Pancreas (tissue), 10 donors: ENCODE results near the gene MIB1. TPM values are rescaled to one million over a fixed set of nuclear protein-coding genes. Genes with fewer than 3 reads are reported as not detected.
A peak's percentile ranks its signal among the peaks of the same experiment; 100 is the strongest.

ENCODE experiments used
- ATAC-seq, 4 donors: fragments of 200-7000 bp; cut with Tn5 transposase; one replicate each; pipeline versions ENCODE4 v1.8.0 to v1.9.1; 2020; ENCODE audit warnings: mild to moderate bottlenecking in 4 of 4, moderate library complexity in 4 of 4
- DNase-seq, 6 donors: peaks; one replicate each; pipeline ENCODE4 v3.0.0-alpha.2; 2020
- FAIRE-seq: peaks from 2 replicates; lab custom pipeline; 2012; peaks lifted over from hg19 to GRCh38; lab: Jason Lieb, UNC
- H3K27ac ChIP-seq, 4 donors: fragments of 200-600 bp; sonication (generic); 1 replicate in 3 of 4; 2 replicates in 1 of 4; pipeline versions ENCODE4 v1.5.0 to v1.8.0; 2020
- H3K27me3 ChIP-seq, 4 donors: fragments of 200-600 bp; one replicate each; pipeline ENCODE4 v1.8.0; 2021
- H3K36me3 ChIP-seq, 3 donors: fragments of 200-600 bp; sonication (generic) in 1 of 3; one replicate each; pipeline versions ENCODE4 v1.5.0 to v1.8.0; 2020 to 2021
- H3K4me1 ChIP-seq, 3 donors: fragments of 200-600 bp; one replicate each; pipeline ENCODE4 v1.8.0; 2021
- H3K4me3 ChIP-seq, 4 donors: fragments of 200-600 bp; sonication (generic) in 2 of 4; one replicate each; pipeline versions ENCODE4 v1.5.0 to v1.8.0; 2020 to 2021
- H3K9me3 ChIP-seq, 4 donors: fragments of 200-600 bp; one replicate each; pipeline ENCODE4 v1.8.0; 2021
- WGBS, 2 donors: extraction: QIAGEN DNeasy Blood & Tissue Kit; methylation state at CpG; one replicate each; pipeline ENCODE4 v1.1.7; 2013; 5-methylcytosine and 5-hydroxymethylcytosine counted together
- intact Hi-C, 3 donors: fragments of 100-400 bp; cut with DNase I; formaldehyde crosslinking; loops; one replicate each; pipeline versions ENCODE4 v1.11.1 to v1.14.2; 2022
- polyA plus RNA-seq, 2 donors: library from polyadenylated mRNA; stranded (reverse); fragments of 200-250 nt; gene quantifications; one replicate each; pipeline ENCODE4 v1.2.3, GENCODE V29; 2013
- total RNA-seq, 6 donors: library from RNA; stranded (reverse); fragmentation: NEBNext Ultra II Directional in 4 of 6; extraction: Animal tissue kit (Norgen Biotek cat#: 25700) in 4 of 6; gene quantifications; one replicate each; pipeline versions ENCODE4 v1.2.1 to v1.2.4, GENCODE V29; 2021 to 2023
- TF ChIP-seq, protein P1 (sequence below), 4 donors: fragments of 200-600 bp; sonication (generic) in 3 of 4; IDR thresholded peaks; one replicate each; pipeline versions ENCODE4 v1.5.0 to v1.8.0; 2021; ENCODE audit warnings: antibody characterized with exemption in 4 of 4
- donor health status: healthy with polysubstance abuse.
- donor health status: DM: no; HTN: no; CAD: no; lungs with moderate emphysema.
- donor health status: DM: no; HTN: no; CAD: no.
- donor health status: control.
- donor health status: control.
- donor health status: Bipolar disorder and iron deficiency.
- donor health status: DM: yes; HTN: yes; CAD: no.
- donor health status: DM: no; HTN: no; CAD: no.
- donor health status: DM: no; HTN: no; CAD: no.
- donor health status: DM: yes; HTN: yes; CAD: no.

Gene MIB1
- total and polyA plus RNA-seq, 8 donors, result 2.9 to 23.9 (median 17.9) TPM

- ATAC-seq, result no peak
- H3K27ac ChIP-seq, result no peak overlapping the region
- WGBS, 2 donors, result 84 to 91% methylated on average over 3 of the region's 3 CpGs
Measured at GRCh38 chr18:21823848-21824247, 83.3 kb downstream of the MIB1 start.

GRCh38 chr18:21826196-21826595 is 85.6 kb downstream of the MIB1 start:
- WGBS, 2 donors, result 31 to 36% methylated on average over 3 of the region's 3 CpGs
- no peaks in the 10 kb centered on the region for H3K27me3 ChIP-seq
- peak; percentile 52 to 83 (median 65) for ATAC-seq
- FAIRE-seq, result no peak
- H3K4me3 ChIP-seq, result no peak overlapping the region
- no peaks in the 10 kb centered on the region for H3K9me3 ChIP-seq
- intact Hi-C loops, result no loop called here
- H3K4me1 ChIP-seq, result peaks cover 0 to 12% (median 7%) of the 10 kb centered on the region in 3 donors
- no peak for DNase-seq
- no peaks in the 10 kb centered on the region for H3K36me3 ChIP-seq
- TF ChIP-seq, protein P1, sequence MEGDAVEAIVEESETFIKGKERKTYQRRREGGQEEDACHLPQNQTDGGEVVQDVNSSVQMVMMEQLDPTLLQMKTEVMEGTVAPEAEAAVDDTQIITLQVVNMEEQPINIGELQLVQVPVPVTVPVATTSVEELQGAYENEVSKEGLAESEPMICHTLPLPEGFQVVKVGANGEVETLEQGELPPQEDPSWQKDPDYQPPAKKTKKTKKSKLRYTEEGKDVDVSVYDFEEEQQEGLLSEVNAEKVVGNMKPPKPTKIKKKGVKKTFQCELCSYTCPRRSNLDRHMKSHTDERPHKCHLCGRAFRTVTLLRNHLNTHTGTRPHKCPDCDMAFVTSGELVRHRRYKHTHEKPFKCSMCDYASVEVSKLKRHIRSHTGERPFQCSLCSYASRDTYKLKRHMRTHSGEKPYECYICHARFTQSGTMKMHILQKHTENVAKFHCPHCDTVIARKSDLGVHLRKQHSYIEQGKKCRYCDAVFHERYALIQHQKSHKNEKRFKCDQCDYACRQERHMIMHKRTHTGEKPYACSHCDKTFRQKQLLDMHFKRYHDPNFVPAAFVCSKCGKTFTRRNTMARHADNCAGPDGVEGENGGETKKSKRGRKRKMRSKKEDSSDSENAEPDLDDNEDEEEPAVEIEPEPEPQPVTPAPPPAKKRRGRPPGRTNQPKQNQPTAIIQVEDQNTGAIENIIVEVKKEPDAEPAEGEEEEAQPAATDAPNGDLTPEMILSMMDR (IDR thresholded peaks at IDR 0.05), result no peak
- H3K27ac ChIP-seq, result no peak overlapping the region

More at GRCh38 chr18:21823848-21824247, 83.3 kb downstream of the MIB1 start:
- no peaks in the 10 kb centered on the region for H3K9me3 ChIP-seq
- TF ChIP-seq, protein P1 (IDR thresholded peaks at IDR 0.05), result no peak
- no peaks in the 10 kb centered on the region for H3K27me3 ChIP-seq
- FAIRE-seq (no peak), DNase-seq (no peak)
- H3K4me1 ChIP-seq, result peaks cover 0 to 12% (median 7%) of the 10 kb centered on the region in 3 donors
- intact Hi-C loops, result no loop called here
- H3K4me3 ChIP-seq, result no peak overlapping the region
- H3K36me3 ChIP-seq, result peaks cover 0 to 7% (median 0%) of the 10 kb centered on the region in 3 donors

DNA sequence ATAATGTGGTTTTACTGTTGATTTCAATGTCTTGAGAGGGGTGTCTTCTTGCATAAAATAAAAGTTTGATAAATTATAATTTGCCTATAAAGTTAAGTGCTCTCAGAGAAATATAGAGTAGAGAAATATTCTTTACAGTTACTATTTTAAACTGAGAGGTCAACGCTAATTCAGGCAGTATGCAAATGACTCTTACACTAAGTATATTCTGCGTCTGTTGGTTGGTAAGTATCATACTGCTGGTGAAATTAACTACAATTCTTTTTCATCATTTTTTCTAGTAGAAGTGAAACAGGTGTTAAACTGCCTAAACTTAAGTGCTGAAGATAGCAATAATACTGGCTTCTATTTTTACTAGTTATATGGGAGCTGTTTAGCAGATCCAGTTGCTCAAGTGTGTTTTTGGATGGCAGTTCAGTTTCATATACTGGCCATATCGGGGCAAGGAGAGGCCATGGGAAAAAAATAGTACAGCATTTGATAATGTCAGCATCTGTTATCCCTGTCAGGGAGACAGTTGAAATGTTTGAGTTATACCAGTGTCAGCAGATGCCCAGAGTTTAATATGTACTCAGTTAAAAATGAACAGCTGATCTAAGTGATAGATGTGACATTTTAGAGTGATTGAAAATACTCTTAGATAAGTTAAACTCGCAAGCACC is 86.2 kb downstream of the MIB1 start:
- Histone ChIP-seq H3K9me3 (no peaks in the 10 kb centered on the region), H3K4me1 (peaks cover 0 to 12% (median 7%) of the 10 kb centered on the region in 3 donors), H3K4me3 (no peak overlapping the region), H3K27me3 (no peaks in the 10 kb centered on the region), H3K27ac (no peak overlapping the region), H3K36me3 (no peaks in the 10 kb centered on the region)
- WGBS, 2 donors, result 52 to 59% methylated on average over 4 of the region's 4 CpGs
- ATAC-seq (peak in 1 of 4 donors; percentile 12), DNase-seq (no peak), FAIRE-seq (no peak)
- intact Hi-C loops, result no loop called here
- TF ChIP-seq, protein P1 (IDR thresholded peaks at IDR 0.05), result no peak

DNA sequence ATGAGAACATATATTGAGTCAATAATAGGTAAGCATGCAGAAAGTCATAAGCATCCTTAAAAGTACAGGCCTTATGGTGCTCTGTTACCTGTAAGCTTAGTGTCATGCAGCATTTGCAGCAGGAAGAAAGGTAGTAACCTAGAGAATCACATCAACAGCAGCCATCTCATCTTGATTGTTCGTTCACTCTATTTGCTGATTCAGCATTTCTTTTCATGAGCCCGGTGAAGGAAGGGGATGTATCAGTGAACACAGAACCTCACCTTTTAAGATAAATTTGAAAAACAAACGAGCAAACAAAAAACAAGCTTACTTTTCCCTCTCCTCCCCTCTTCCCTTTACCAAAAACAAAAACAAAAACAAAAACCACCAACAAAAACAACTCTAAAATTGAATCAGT is 89.9 kb downstream of the MIB1 start:
- 86 to 87% methylated on average over 3 of the region's 3 CpGs for WGBS, 2 donors
- no peak for FAIRE-seq
- Histone ChIP-seq H3K27ac (no peak overlapping the region), H3K27me3 (no peaks in the 10 kb centered on the region), H3K4me1 (peaks cover 0 to 12% (median 7%) of the 10 kb centered on the region in 3 donors), H3K4me3 (no peak overlapping the region), H3K9me3 (no peaks in the 10 kb centered on the region), H3K36me3 (no peaks in the 10 kb centered on the region)
- ATAC-seq, result no peak
- no peak for DNase-seq
- TF ChIP-seq, protein P1 (IDR thresholded peaks at IDR 0.05), result no peak
- intact Hi-C loops, result no loop called here

DNA sequence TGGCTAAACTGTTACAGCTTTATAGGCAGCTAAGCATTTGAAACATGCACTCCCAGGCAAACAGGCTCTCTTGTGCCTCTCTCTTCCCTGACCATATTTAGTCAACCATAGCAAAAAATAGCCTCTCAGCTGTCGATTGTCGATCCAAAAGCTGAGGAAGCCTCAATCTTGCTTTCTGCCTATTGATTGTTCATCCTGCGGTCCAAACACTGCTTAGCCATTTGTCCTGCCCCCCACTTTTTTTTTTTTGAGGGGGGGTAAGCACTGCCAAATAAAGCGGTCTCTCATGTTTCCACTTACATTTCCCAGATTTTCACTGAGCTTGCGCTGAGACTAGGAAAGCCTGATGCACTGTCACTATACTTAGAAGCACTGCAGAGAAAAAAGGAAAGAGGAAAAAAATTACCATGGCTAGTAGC is 90.8 kb downstream of the MIB1 start:
- H3K9me3 ChIP-seq, result no peaks in the 10 kb centered on the region
- ATAC-seq (peak in 3 of 4 donors; percentile 15 to 30 (median 26)), DNase-seq (no peak), FAIRE-seq (peak; percentile 54)
- WGBS, 2 donors, result 85 to 93% methylated on average over 5 of the region's 5 CpGs
- intact Hi-C loops, result no loop called here
- TF ChIP-seq, protein P1 (IDR thresholded peaks at IDR 0.05), result no peak
- H3K4me1 ChIP-seq, result peaks cover 0 to 3% (median 2%) of the 10 kb centered on the region in 3 donors
- H3K4me3 ChIP-seq, result no peak overlapping the region
- no peaks in the 10 kb centered on the region for H3K27me3 ChIP-seq
- no peak overlapping the region for H3K27ac ChIP-seq
- H3K36me3 ChIP-seq, result no peaks in the 10 kb centered on the region
